Measurements from ENCODE around the gene RBBP7.

RBBP7 gene

DNA sequence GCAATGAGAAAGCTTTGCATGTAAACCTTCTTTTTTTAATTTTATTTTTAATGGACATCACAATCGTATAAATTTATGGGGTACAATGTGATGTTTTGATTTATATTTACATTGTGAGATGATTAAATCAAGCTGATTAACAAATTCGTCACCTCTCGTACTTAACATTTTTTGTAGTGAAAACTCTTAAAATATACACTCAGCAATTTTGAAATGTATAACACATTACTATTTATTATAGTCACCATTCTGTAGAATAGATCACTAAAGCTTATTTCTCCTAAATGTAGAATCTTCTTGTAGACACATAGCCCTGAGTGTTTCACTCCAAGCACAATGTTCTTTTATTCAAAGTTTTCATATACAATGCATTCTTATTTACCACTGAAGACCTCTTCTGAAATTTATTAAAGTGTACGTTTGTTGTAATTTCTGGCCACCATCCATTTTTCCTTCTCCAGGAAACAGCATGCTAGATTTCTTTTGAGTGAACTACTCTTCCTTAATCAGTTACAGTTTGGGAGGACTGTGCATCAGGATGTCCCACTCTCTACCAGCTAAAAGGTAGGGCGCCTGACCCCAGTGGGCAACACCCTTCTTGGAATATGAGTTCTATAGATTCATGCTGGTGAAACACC, 4.4 kb upstream of the RBBP7 start:
- TF ChIP-seq, protein P1, sequence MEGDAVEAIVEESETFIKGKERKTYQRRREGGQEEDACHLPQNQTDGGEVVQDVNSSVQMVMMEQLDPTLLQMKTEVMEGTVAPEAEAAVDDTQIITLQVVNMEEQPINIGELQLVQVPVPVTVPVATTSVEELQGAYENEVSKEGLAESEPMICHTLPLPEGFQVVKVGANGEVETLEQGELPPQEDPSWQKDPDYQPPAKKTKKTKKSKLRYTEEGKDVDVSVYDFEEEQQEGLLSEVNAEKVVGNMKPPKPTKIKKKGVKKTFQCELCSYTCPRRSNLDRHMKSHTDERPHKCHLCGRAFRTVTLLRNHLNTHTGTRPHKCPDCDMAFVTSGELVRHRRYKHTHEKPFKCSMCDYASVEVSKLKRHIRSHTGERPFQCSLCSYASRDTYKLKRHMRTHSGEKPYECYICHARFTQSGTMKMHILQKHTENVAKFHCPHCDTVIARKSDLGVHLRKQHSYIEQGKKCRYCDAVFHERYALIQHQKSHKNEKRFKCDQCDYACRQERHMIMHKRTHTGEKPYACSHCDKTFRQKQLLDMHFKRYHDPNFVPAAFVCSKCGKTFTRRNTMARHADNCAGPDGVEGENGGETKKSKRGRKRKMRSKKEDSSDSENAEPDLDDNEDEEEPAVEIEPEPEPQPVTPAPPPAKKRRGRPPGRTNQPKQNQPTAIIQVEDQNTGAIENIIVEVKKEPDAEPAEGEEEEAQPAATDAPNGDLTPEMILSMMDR (conservative IDR thresholded peaks at IDR 0.05; ENCODE audit: low read length): no peak
- no peak overlapping the region for H3K4me3 ChIP-seq (ENCODE audit: low read length)
- DNase-seq (ENCODE audit: low read depth): no peak

DNA sequence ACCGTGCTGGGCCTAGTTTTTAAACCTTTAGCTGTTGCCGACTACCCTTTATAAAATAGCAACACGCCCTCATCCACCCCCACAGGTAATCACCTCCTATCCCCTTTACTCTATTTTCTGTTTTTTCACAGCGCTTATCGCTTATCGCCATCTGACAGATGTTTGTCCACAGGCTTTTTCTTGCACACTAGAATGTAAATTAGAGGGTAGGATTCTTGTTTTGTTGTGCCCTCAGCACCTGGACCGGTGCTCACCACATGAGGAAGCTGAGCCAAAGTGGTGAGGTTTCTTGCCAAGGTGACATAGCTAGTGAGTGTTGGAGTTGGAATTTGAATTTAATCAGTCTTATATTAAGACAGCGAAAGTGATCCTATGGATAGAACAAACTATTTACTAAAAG, 2.9 kb upstream of the RBBP7 start:
- DNase-seq (ENCODE audit: low read depth): no peak
- H3K4me3 ChIP-seq (ENCODE audit: low read length): no peak overlapping the region

DNA sequence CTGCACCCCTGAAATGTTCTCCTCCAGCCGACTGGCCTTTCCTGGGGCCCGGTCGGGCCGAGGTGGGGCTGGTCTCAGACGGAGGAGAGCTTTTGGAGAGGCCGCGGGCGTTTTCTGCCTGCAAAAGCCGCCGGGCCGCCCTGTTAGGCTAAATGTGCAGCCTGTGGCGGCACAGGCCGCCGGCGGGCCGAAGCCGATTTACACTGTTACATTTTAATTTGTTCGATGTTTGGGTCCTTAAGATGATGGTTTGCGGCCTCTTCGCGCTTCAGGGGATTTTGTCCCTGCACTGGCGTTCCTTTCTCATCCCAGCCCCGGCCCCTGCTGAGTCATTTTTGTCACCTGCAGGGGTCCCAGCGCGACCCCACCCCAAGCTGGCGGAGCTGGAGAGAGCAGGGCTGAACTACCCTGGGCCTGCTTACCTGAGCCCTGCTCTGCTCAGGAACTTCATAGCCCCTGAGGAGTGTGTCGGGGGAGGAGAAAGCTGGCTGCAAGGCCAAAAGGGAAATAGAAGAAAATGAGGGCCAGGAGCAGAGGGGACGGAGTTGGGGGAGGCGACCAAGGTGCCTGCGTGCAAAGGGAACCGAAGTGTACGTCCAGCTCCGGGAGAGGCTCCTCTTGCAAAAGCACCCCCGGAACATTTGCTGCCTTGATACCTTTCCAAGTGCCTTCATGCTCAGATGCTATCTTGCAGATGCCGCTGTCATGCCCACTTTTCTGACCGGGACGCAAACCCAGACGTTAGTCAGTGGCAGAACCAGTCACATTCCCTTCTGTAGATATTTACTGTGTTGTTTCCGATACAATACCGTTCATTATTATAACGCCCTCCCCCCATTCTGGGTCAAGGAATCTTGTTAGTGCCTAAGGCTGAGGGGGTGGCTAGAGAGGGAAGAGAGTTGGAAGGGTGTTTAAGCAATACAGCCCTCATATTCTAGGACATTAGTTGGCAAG, 977 bp upstream of the RBBP7 start:
- TF ChIP-seq, protein P1 (conservative IDR thresholded peaks at IDR 0.05; ENCODE audit: low read length): no peak
- peak overlapping the region; percentile 43 for H3K4me3 ChIP-seq (ENCODE audit: low read length)
- peak; percentile 19 for DNase-seq (ENCODE audit: low read depth)

More for the DNA sequence above, 2.9 kb upstream of the RBBP7 start:
- TF ChIP-seq, protein P1 (conservative IDR thresholded peaks at IDR 0.05; ENCODE audit: low read length): no peak

DNA sequence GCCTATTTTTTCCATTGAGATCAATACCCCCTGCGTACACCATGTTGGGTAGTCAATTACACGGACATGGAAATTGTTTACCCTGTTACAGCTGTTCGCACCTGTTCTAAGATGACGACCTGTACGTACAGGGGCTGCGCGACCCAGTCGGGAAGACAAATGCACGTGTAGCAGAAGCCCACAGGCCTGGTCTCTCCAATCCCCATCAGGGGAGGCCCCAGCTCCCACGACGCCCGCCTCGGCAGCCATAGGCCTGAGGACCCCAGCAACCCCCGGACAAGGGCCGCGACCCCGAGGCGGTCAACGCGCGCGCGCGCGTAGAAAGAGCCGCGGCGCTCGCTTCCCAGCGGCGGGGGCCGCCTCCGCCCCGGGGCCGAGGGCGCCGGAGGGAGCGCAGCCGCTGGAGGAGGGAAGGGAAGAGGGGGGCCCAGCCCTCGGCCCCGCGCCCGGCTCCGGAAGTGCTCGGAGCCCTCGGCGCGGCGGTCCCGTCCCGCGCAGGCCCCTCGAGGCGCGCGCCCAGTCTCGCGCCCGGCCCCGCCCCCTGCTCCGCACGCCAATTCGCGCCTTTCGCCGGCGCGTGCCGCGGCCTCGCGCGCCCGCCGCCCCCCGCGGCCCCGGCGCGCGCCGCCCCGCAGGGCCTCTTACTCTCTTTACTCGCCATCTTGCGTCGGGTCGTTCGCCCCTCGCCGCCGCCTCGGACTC, 618 bp downstream of the RBBP7 start:
- DNase-seq (ENCODE audit: low read depth): peak; percentile 32
- peak overlapping the region; percentile 73 for H3K4me3 ChIP-seq (ENCODE audit: low read length)
- TF ChIP-seq, protein P1 (conservative IDR thresholded peaks at IDR 0.05; ENCODE audit: low read length): no peak

DNA sequence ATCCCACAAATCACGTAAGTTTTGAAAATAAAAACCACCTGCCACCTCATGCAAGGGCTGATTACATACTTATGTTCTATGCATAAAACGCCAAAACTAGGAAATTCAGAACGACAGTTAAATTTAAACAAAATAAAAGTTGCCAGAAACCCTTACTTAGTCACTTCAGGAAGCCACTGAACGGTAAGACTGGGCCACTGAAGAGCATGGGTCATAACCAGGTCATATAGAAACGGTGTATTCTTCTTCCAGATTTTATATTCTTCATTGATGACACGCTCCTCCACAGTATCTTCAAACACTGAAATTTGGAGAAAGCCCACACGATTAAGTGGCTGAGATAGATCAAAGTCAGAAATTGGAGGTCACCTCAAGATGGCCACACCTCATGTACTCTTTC, 1.2 kb downstream of the RBBP7 start:
- TF ChIP-seq, protein P1 (conservative IDR thresholded peaks at IDR 0.05; ENCODE audit: low read length): no peak

DNA sequence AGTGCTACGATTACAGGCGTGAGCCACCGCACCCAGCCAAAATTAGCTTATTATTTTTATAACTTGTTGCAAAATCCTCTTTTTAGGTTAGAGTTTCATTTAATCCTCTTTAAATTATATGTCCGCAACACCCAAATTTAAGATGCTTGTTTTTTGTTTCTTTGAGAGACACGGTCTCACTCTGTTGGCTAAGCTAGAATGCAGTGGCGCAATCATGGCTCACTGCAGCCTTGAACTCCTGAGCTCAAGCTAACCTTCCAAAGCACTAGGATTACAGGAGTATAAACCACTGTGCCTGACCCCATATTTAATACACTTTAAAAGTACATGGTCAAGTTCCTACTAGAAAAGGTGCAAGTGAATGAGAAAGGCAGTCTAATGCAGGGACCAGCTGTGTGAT, 2.2 kb downstream of the RBBP7 start:
- no peak overlapping the region; the same call in 1 of the 2 replicates for H3K4me3 ChIP-seq (ENCODE audit: low read length)
- TF ChIP-seq, protein P1 (conservative IDR thresholded peaks at IDR 0.05; ENCODE audit: low read length): no peak
- DNase-seq (ENCODE audit: low read depth): no peak

More for the DNA sequence above, 1.2 kb downstream of the RBBP7 start:
- no peak for DNase-seq (ENCODE audit: low read depth)
- peak overlapping the region; percentile 73 for H3K4me3 ChIP-seq (ENCODE audit: low read length)

All from AG10803 (cell line).